Stimulated activated CD8-positive, alpha-beta memory T cell treated with anti-CD3 and anti-CD28 coated beads, Interleukin-2, amount 100 ng/mL, for 48 hours (primary cell): ENCODE data around the gene AGMAT.
A peak's percentile ranks its signal among the peaks of the same experiment; 100 is the strongest.
"Not testable (repeated sequence)": the region's sequence is repeated elsewhere in the genome, so short reads cannot be mapped to it uniquely, and the experiment has no call there.

Experiments used
- DNase-seq, 2 donors: peaks; one replicate each; pipeline ENCODE4 v3.0.0-alpha.2; 2020; ENCODE audit warnings: low read depth in 2 of 2

The AGMAT gene

GRCh38 chr1:15616373-15617172 lies 31.7 kb upstream of the AGMAT start:
- DNase-seq, result no peak

DNA sequence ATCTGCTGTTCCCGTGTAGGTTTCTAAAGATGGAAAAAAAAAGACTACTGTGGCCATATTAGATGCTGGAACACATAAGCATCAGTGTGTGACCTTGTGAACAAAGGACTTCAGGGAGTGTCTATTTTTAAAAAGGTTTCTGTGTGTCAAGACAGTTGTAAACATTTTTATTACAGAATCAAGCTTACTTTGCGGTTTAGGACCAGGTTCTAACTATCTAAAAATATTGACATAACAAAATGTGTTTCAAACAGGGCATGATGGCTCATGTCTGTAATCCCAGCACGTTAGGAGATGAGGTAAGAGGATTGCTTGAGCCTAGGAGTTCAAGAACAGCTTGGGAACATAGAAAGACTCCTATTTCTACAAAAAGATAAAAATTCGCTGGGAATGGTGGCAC lies 25.3 kb upstream of the AGMAT start:
- DNase-seq, result no peak

DNA sequence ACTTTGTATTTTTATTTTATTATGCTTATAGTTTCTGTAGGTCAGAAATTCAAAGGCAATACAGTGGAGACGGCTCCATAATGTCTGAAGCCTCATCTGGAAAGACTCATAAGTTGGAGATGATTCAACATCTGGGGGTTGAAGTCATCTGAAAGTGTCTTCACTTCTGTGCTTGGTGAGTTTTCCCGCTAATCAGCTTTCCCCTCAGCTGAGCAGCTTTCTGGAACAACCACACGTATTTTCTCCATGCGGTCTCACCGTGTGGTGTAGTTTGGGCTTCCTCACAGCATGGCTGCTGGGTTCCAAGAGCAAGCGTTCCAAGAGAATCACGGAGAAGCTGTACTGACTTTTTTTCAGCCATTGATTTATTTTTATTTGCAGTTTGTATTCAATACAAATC lies 24.8 kb upstream of the AGMAT start:
- DNase-seq, result no peak

- DNase-seq, result no peak
These were observed 20.8 kb upstream of the AGMAT start for GRCh38 chr1:15605398-15606383.

- not testable (repeated sequence) for DNase-seq
These were observed 19.5 kb upstream of the AGMAT start for GRCh38 chr1:15604400-15604799.

DNA sequence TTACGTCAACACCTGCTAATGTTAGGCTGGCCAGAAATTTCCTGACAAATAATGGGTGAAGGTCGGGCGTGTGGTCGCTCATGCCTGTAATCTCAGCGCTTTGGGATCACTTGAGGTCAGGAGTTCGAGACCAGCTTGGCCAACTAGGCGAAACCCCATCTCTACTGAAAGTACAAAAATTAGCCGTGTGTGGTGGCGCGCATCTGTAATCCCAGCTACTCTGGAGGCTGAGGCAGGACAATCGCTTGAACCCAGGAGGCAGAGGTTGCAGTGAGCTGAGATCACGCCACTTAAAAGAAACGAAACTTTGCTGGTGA lies 19.1 kb upstream of the AGMAT start:
- DNase-seq, result not testable (repeated sequence)

- DNase-seq, result peak; percentile 86
These were observed 18.5 kb upstream of the AGMAT start for GRCh38 chr1:15603050-15603965.

DNA sequence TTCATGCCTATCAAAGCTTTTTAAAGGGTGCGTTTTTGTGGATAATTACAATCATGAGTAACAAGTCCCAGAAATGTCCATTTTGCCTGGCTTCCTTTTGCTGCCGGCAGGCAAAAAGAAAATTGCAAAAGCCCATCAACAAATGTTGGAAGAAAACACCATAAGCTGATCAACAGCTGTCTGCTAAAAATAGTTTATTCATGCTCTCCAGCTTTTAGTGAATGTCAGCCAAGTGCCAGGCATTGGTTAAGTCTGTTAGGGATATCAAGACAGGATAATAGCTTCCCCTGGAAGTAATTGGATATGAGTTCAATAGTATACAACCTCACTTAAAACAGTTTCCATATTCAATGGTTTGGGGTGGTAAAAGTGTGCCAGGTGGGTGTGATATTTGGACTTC lies 13.6 kb upstream of the AGMAT start:
- DNase-seq, result no peak

DNA sequence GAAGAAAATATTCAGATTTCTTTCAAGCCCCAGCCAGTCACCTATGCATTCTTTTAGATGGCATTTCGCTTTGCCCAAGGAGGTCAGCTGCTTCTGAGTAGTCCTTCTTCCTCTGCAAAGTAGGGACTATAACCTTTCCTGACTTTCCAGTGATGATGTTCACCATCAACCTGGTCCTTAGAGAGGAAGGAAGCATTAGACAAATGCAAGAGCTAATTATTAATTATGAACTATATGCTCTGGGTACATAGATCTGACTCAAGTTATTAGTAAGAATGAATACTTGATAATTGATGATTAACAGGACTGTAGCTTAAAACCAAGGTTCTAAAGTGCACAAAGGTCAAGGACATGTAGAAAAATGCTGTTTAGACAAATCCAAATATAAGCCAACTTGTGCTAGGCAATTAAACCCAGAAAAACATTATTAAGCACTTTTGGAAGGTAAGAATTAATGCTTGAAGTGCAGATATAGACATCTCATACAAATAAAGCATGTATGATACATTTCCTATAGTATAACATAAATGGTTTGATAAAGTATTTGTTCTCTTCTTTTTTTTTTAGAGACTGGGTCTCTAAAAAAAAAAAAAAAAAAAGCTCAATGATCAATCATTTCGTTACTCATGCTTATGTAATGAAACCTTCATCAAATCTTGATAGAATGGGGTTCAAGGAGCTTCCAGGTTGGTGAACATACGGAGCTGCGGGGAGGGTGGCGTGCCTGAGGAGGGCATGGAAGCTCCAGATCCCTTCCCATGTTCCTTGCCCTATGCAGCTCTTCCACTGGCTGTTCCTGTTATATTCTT lies 11.2 kb upstream of the AGMAT start:
- no peak for DNase-seq

DNA sequence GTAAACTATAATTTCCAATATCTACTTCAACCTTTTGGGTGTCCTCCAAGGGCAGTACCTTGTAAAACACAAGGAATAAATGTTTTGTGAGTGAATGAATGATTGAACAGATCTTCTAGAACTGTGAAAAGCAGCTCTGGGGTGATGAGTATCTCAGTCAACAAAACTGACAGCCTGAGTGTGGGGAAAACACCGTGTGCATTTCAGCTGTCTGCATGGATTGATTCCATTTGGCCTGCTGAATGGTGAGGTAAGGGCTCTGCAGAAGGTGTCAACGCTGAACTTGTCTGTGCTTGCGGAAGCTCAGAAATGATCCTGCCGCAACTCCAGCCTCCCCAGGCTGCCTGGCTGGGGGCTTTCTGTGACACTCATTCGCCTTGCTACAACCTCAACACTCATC lies 7.4 kb upstream of the AGMAT start:
- no peak for DNase-seq

GRCh38 chr1:15583016-15583706 lies 1.7 kb downstream of the AGMAT start:
- no peak for DNase-seq

- DNase-seq, result no peak
These were observed 5.2 kb downstream of the AGMAT start for GRCh38 chr1:15579683-15580047.

GRCh38 chr1:15578921-15579682 lies 5.7 kb downstream of the AGMAT start:
- DNase-seq, result no peak

GRCh38 chr1:15577691-15578090 lies 7.2 kb downstream of the AGMAT start:
- no peak for DNase-seq

- DNase-seq, result no peak
These were observed 9.2 kb downstream of the AGMAT start for GRCh38 chr1:15575549-15576150.

- DNase-seq, result no peak
These were observed 10.1 kb downstream of the AGMAT start for GRCh38 chr1:15574741-15575140.

GRCh38 chr1:15573477-15573876 lies 11.4 kb downstream of the AGMAT start:
- DNase-seq, result no peak

DNA sequence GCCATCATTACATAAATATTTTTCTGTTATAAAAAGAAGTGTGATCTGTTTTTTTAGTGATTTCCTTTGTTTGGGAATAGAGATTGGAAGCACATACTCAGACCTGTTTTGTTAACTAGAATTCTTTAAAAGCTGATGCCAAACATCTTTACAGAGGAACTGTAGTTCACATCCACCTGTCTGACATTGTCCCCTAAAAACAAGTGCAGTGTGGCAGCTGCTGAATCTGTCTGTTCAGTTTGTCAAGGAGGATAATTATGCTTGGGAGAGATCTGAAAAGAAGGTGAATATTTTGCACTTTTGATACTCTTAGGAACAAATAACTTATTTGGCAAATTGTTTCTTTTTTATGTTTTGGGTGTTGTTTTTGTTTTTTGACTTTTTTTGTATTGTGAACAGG lies 13.6 kb downstream of the AGMAT start:
- no peak for DNase-seq

DNA sequence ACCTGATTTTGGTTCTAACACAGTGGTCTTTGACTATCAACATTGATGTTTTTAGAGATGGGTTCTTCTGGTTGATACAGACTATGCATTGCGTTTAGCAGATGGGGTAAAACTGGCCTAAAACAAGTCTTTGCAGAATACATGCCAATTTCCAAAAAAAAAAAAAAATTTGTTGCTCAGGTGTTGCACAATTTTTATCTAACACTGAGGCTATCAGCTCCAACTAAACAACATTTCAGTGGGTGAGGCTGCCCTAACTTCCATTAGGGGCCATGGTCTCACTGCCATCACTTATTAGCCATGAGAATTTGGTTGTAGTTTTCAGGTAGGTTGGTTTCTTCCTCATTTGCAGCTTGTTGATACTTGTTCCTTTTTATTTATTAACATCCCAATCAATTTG lies 14.0 kb downstream of the AGMAT start:
- no peak for DNase-seq
